Measurements from ENCODE around the gene FHAD1.
"Not testable (repeated sequence)": the region's sequence is repeated elsewhere in the genome, so short reads cannot be mapped to it uniquely, and the experiment has no call there.

The FHAD1 gene

GRCh38 chr1:15430787-15431570 is 184.0 kb downstream of the FHAD1 start:
- no peak overlapping the region for H3K4me3 ChIP-seq (ENCODE audit: low read depth, low read length)

DNA sequence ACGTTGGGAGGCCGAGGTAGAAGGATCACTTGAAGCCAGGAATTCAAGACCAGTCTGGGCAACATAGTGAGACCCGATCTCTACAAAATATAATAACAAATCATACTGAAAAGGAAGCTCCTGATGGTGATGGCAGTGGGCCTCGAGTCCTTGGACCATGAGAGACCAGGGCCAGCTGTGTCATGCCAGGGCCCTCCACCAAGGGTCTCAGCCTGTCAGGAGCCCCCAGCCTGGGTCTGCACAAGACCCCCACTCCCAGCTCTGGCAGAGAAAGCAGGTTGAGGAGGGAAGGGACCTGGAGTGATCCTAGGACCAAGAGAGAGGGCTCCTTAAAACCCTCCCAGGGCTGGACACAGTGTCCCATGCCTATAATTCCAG is 184.5 kb downstream of the FHAD1 start:
- H3K4me3 ChIP-seq (ENCODE audit: low read depth, low read length), result no peak overlapping the region

- H3K4me3 ChIP-seq (ENCODE audit: low read depth, low read length), result no peak overlapping the region
Observed at GRCh38 chr1:15432324-15432723, 185.3 kb downstream of the FHAD1 start.

GRCh38 chr1:15433471-15433870 is 186.4 kb downstream of the FHAD1 start:
- no peak overlapping the region for H3K4me3 ChIP-seq (ENCODE audit: low read depth, low read length)

GRCh38 chr1:15434739-15435138 is 187.7 kb downstream of the FHAD1 start:
- not testable (repeated sequence) for H3K4me3 ChIP-seq (ENCODE audit: low read depth, low read length)

- no peak overlapping the region for H3K4me3 ChIP-seq (ENCODE audit: low read depth, low read length)
Observed at GRCh38 chr1:15435239-15436077, 188.4 kb downstream of the FHAD1 start.

GRCh38 chr1:15436881-15437442 is 189.9 kb downstream of the FHAD1 start:
- no peak overlapping the region for H3K4me3 ChIP-seq (ENCODE audit: low read depth, low read length)

DNA sequence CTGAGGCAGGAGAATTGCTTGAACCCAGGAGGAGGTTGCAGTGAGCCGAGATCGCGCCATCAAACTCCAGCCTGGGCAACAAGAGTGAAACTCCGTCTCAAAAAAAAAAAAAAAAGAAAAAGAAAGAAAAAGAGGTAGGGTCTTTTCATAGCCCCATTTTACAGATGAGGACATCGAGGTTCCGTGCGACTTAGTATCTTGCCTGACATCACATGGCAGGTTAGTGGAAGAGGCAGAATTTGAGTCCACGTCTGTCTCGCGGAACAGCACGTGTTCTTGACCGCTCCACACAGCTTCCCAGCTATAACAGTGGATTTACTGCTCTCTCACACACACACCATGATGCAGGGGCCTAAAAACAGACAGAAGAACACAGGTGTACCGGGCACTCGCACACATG is 192.3 kb downstream of the FHAD1 start:
- no peak overlapping the region for H3K4me3 ChIP-seq (ENCODE audit: low read depth, low read length)

DNA sequence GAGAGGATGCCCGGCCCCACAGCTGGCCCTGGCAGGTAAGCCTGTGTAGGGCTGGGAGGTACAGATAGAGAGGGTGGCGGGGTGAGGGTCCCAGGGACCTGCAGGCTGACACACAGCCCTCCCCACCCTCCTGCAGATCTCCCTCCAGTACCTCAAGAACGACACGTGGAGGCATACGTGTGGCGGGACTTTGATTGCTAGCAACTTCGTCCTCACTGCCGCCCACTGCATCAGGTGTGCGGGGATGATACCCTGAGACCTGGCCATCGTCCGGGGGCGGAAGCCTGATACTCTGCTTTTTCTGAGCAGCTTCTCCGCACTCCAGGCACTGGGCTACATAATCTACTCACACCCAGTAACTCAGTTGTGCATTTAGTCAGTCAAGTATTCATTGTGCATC is 193.3 kb downstream of the FHAD1 start:
- H3K4me3 ChIP-seq (ENCODE audit: low read depth, low read length), result no peak overlapping the region

- H3K4me3 ChIP-seq (ENCODE audit: low read depth, low read length), result no peak overlapping the region
Observed at GRCh38 chr1:15441247-15441646, 194.2 kb downstream of the FHAD1 start.

DNA sequence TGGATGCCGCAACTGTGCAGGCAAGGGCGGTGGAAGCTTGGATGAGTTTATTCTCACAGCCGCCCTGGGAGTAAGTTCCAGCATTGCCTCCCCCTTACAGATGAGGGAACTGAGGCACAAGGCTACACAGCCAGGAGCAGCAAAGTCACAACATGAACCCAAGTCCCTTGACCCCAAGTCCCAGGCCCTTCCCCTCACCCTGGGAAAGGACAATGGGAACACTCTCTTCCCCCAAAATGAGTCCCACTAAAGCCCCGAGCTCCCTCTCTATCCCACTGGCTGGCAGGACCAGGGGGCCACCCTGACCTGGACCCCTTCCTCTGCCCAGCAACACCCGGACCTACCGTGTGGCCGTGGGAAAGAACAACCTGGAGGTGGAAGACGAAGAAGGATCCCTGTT is 195.1 kb downstream of the FHAD1 start:
- no peak overlapping the region for H3K4me3 ChIP-seq (ENCODE audit: low read depth, low read length)

GRCh38 chr1:15442759-15443158 is 195.7 kb downstream of the FHAD1 start:
- H3K4me3 ChIP-seq (ENCODE audit: low read depth, low read length), result no peak overlapping the region

GRCh38 chr1:15443281-15443680 is 196.3 kb downstream of the FHAD1 start:
- no peak overlapping the region for H3K4me3 ChIP-seq (ENCODE audit: low read depth, low read length)

GRCh38 chr1:15444468-15445389 is 197.7 kb downstream of the FHAD1 start:
- no peak overlapping the region for H3K4me3 ChIP-seq (ENCODE audit: low read depth, low read length)

- H3K4me3 ChIP-seq (ENCODE audit: low read depth, low read length), result no peak overlapping the region
Observed at GRCh38 chr1:15445390-15446122, 198.5 kb downstream of the FHAD1 start.

DNA sequence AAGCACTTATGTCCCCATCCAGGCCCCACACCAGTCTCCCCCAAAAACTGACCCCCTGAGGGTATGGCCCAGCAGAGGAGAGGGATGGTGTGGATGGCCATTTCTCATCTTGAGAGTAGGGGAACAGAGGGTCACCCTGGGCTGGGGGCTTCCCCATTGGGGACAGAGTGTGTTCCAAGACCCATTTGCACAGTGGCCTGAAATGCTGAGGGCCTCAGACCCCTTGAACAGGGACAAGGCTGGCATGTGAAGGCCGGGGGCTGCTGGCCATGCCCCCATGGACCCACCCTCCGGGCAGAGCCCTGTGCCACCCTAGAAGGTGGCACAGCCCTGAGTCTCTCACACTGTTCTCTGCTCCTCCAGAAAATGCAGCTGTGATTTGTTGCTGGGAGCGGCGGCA is 199.2 kb downstream of the FHAD1 start:
- no peak overlapping the region for H3K4me3 ChIP-seq (ENCODE audit: low read depth, low read length)

All from iPS-11a (cell line).